ENCODE data around the gene FAM107A. TPM values are rescaled to one million over a fixed set of nuclear protein-coding genes. Genes with fewer than 3 reads are reported as not detected.

The FAM107A gene
- total RNA-seq, 1 experiment from 2014 or later, result not detected

GRCh38 chr3:58623478-58623877, 46.3 kb upstream of the FAM107A start:
- Histone ChIP-seq H3K79me2 (ENCODE audit: insufficient read depth, low read length) (no peaks in the 10 kb centered on the region), H3K4me1 (ENCODE audit: control insufficient read depth in 1 of 2, insufficient read depth in 2 of 2, low read length in 2 of 2) (no peaks in the 10 kb centered on the region), H2AFZ (ENCODE audit: low read depth, low read length, poor library complexity, severe bottlenecking) (no peak overlapping the region), H3K9me3 (ENCODE audit: control insufficient read depth in 1 of 2, insufficient read depth in 1 of 2, low read depth in 1 of 2, low read length in 2 of 2) (no peaks in the 10 kb centered on the region), H3K4me2 (ENCODE audit: low read length) (no peak overlapping the region), H3K9ac (ENCODE audit: low read length) (no peak overlapping the region), H3K9me2 (ENCODE audit: insufficient read depth) (no peaks in the 10 kb centered on the region), H3K4me3 (replicated peaks in 1 of 2; ENCODE audit: low read depth in 1 of 2, low read length in 2 of 2) (no peak overlapping the region), H4K20me1 (ENCODE audit: insufficient read depth) (no peaks in the 10 kb centered on the region), H3K36me3 (ENCODE audit: control insufficient read depth in 1 of 2, insufficient read depth in 2 of 2, low read length in 2 of 2) (no peaks in the 10 kb centered on the region), H3K27ac (ENCODE audit: low read depth, low read length) (no peak overlapping the region), H3K27me3 (ENCODE audit: insufficient read depth, low read length) (no peaks in the 10 kb centered on the region)
- no peak for ATAC-seq
- CTCF ChIA-PET, result no interaction called here
- no peak for DNase-seq (ENCODE audit: low read depth, low spot score)
- no TSS peak for BruUV-seq (replicated peaks)
- TF ChIP-seq POLR2A (IDR thresholded peaks at IDR 0.05; ENCODE audit: borderline replicate concordance, extremely low read depth, insufficient read depth, insufficient read length) (no peak), REST (IDR thresholded peaks at IDR 0.05; ENCODE audit: low read depth) (no peak)
- intact Hi-C loops (cut with micrococcal nuclease), result no loop called here
- POLR2A ChIA-PET, result no interaction called here
- RAD21 ChIA-PET (ENCODE audit: low non-redundant PET in 1 of 2, low total read pairs in 2 of 2, uncharacterized antibody in 2 of 2, unreplicated experiment in 2 of 2), result no interaction called here

GRCh38 chr3:58622892-58623291, 45.7 kb upstream of the FAM107A start:
- Histone ChIP-seq H3K4me1 (ENCODE audit: control insufficient read depth in 1 of 2, insufficient read depth in 2 of 2, low read length in 2 of 2) (no peaks in the 10 kb centered on the region), H3K4me3 (replicated peaks in 1 of 2; ENCODE audit: low read depth in 1 of 2, low read length in 2 of 2) (no peak overlapping the region), H3K27ac (ENCODE audit: low read depth, low read length) (no peak overlapping the region), H3K9me3 (ENCODE audit: control insufficient read depth in 1 of 2, insufficient read depth in 1 of 2, low read depth in 1 of 2, low read length in 2 of 2) (no peaks in the 10 kb centered on the region), H3K9me2 (ENCODE audit: insufficient read depth) (no peaks in the 10 kb centered on the region), H3K79me2 (ENCODE audit: insufficient read depth, low read length) (no peaks in the 10 kb centered on the region), H3K9ac (ENCODE audit: low read length) (no peak overlapping the region), H3K27me3 (ENCODE audit: insufficient read depth, low read length) (no peaks in the 10 kb centered on the region), H3K4me2 (ENCODE audit: low read length) (no peak overlapping the region), H3K36me3 (ENCODE audit: control insufficient read depth in 1 of 2, insufficient read depth in 2 of 2, low read length in 2 of 2) (no peaks in the 10 kb centered on the region), H4K20me1 (ENCODE audit: insufficient read depth) (no peaks in the 10 kb centered on the region), H2AFZ (ENCODE audit: low read depth, low read length, poor library complexity, severe bottlenecking) (no peak overlapping the region)
- TF ChIP-seq ZBTB33 (IDR thresholded peaks at IDR 0.05; ENCODE audit: extremely low read depth, insufficient replicate concordance, low read length), result no peak
- TF ChIP-seq ELF1 (IDR thresholded peaks at IDR 0.05; ENCODE audit: borderline replicate concordance, low read depth), result no peak
- TF ChIP-seq TCF7L2 (IDR thresholded peaks at IDR 0.05; ENCODE audit: borderline replicate concordance, extremely low read depth, insufficient read depth, insufficient read length), result no peak
- TF ChIP-seq FOSL1 (IDR thresholded peaks at IDR 0.05; ENCODE audit: low read depth), result no peak
- no peak for TF ChIP-seq JUND (IDR thresholded peaks at IDR 0.05)
- no peak for TF ChIP-seq ATF3 (IDR thresholded peaks at IDR 0.05)
- no peak for TF ChIP-seq SIN3A (IDR thresholded peaks at IDR 0.05; ENCODE audit: low read depth)
- TF ChIP-seq CTCF (IDR thresholded peaks at IDR 0.05 in 2 of 3, conservative IDR thresholded peaks at IDR 0.05 in 1 of 3; ENCODE audit: borderline replicate concordance in 1 of 3, insufficient read depth in 1 of 3, low read depth in 2 of 3, low read length in 2 of 3), result no peak
- DNase-seq (ENCODE audit: low read depth, low spot score) (no peak), ATAC-seq (no peak)
- RAD21 ChIA-PET (ENCODE audit: low non-redundant PET in 1 of 2, low total read pairs in 2 of 2, uncharacterized antibody in 2 of 2, unreplicated experiment in 2 of 2), result no interaction called here
- no TSS peak for BruUV-seq (replicated peaks)
- POLR2A ChIA-PET, result no interaction called here
- CTCF ChIA-PET, result no interaction called here
- intact Hi-C loops (cut with micrococcal nuclease), result no loop called here
